ENCODE results near the gene PHTF2.

DNA sequence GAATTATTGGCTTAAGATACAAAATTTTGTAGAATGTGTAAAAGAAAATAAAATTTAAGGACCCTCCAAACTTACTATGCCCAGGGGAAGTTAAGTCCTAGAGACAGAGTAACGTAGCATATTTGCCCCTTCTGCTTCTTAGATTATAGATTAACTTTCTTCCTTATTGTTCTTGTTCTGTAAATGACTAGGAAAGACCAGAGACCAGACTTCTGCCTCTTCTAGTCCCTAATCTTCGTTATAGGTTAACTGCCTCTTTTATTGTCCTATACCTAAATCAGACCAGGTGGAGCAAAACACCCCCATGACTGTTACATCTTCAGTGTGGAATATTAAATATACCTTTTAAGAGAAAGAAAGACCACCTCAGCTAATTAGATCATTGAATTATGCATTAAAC lies 160.5 kb downstream of the PHTF2 start:
- TF ChIP-seq POLR2AphosphoS5 (IDR thresholded peaks at IDR 0.05; ENCODE audit: low read depth, low read length) (no peak), SIN3A (IDR thresholded peaks at IDR 0.05; ENCODE audit: borderline replicate concordance, insufficient read depth, low read length) (no peak), TAF1 (IDR thresholded peaks at IDR 0.05; ENCODE audit: borderline replicate concordance, insufficient read depth, low read length) (no peak)
- TF ChIP-seq, protein P1, sequence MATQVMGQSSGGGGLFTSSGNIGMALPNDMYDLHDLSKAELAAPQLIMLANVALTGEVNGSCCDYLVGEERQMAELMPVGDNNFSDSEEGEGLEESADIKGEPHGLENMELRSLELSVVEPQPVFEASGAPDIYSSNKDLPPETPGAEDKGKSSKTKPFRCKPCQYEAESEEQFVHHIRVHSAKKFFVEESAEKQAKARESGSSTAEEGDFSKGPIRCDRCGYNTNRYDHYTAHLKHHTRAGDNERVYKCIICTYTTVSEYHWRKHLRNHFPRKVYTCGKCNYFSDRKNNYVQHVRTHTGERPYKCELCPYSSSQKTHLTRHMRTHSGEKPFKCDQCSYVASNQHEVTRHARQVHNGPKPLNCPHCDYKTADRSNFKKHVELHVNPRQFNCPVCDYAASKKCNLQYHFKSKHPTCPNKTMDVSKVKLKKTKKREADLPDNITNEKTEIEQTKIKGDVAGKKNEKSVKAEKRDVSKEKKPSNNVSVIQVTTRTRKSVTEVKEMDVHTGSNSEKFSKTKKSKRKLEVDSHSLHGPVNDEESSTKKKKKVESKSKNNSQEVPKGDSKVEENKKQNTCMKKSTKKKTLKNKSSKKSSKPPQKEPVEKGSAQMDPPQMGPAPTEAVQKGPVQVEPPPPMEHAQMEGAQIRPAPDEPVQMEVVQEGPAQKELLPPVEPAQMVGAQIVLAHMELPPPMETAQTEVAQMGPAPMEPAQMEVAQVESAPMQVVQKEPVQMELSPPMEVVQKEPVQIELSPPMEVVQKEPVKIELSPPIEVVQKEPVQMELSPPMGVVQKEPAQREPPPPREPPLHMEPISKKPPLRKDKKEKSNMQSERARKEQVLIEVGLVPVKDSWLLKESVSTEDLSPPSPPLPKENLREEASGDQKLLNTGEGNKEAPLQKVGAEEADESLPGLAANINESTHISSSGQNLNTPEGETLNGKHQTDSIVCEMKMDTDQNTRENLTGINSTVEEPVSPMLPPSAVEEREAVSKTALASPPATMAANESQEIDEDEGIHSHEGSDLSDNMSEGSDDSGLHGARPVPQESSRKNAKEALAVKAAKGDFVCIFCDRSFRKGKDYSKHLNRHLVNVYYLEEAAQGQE (IDR thresholded peaks at IDR 0.05; ENCODE audit: insufficient read depth in 1 of 2, low read depth in 2 of 2, low read length in 2 of 2): no peak

Data from PFSK-1 (cell line).